Stimulated activated naive CD8-positive, alpha-beta T cell treated with anti-CD3 and anti-CD28 coated beads, Interleukin-15, amount 100 ng/mL, for 72 hours (primary cell): ENCODE data around the gene DNAJC6.

ENCODE experiments used
- ATAC-seq: fragments of 150-1000 bp; cut with Tn5 transposase; 2 replicates; pipeline ENCODE4 v1.10.0; 2021; ENCODE audit warnings: mild to moderate bottlenecking, moderate library complexity
- DNase-seq, 2 donors: peaks; one replicate each; pipeline ENCODE4 v3.0.0; 2021 to 2022
- H3K27ac Mint-ChIP-seq, 2 donors: one replicate each; pipeline ENCODE4 v1.8.0; 2022; ENCODE audit warnings: mild to moderate bottlenecking in 2 of 2, mixed read lengths in 2 of 2, moderate library complexity in 2 of 2
- H3K27me3 Mint-ChIP-seq: one replicate; pipeline ENCODE4 v1.8.0; 2022; ENCODE audit warnings: mixed read lengths
- H3K4me1 Mint-ChIP-seq: one replicate; pipeline ENCODE4 v1.8.0; 2022; ENCODE audit warnings: mild to moderate bottlenecking, mixed read lengths
- H3K4me3 Mint-ChIP-seq, 2 donors: one replicate each; pipeline ENCODE4 v1.8.0; 2022; ENCODE audit warnings: mild to moderate bottlenecking in 2 of 2, mixed read lengths in 2 of 2, moderate library complexity in 1 of 2
- H3K9me3 Mint-ChIP-seq, 2 donors: one replicate each; pipeline ENCODE4 v1.8.0; 2022; ENCODE audit warnings: mixed read lengths in 2 of 2

DNAJC6 gene

DNA sequence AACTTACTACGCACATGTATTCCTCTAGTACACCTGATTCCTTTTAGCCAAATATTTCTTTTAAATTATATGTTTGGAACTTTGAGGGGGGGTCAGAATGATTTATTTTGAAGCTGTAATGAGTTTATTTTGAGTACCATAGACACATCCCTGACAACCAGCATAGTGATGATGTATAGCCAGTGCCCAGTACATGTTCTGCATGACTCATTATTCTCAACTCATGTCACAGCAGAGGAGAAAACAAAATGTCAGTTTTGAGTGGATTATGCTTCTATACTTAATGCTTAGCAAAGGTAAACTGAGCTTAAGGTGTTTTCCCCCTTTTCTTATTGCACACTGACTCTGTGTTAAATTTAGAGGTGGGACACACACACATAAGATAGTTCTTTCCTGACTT, 88.7 kb downstream of the DNAJC6 start:
- ATAC-seq = no peak
- H3K9me3 Mint-ChIP-seq = no peaks in the 10 kb centered on the region
- no peak overlapping the region for H3K4me3 Mint-ChIP-seq
- DNase-seq = no peak
- peaks cover 53% of the 10 kb centered on the region for H3K4me1 Mint-ChIP-seq
- no peaks in the 10 kb centered on the region for H3K27me3 Mint-ChIP-seq
- no peak overlapping the region for H3K27ac Mint-ChIP-seq

DNA sequence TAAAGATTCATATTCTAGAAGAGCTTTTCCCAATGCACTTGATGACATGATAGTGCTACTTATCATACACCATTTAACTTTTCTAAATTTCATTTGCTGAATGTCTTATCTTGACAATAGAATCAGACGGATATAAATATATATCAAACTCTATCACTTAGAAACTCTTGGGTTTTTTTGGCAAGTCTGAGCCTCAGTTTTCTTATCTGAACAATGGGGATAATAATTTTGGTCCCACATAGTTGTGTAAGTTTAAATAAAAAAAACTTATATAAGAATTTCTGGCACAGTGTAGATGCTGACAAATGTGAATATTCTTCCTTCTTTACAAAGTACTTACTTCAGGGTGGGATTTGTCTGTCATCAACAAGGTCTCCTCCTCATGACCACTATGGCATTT, 89.7 kb downstream of the DNAJC6 start:
- DNase-seq (no peak), ATAC-seq (no peak)
- Mint-ChIP-seq H3K4me1 (peaks cover 44% of the 10 kb centered on the region), H3K4me3 (no peak overlapping the region), H3K27ac (no peak overlapping the region), H3K27me3 (no peaks in the 10 kb centered on the region), H3K9me3 (no peaks in the 10 kb centered on the region)

GRCh38 chr1:65401612-65402011, 92.3 kb downstream of the DNAJC6 start:
- H3K4me3 Mint-ChIP-seq = no peak overlapping the region
- no peaks in the 10 kb centered on the region for H3K27me3 Mint-ChIP-seq
- no peak overlapping the region for H3K27ac Mint-ChIP-seq
- no peaks in the 10 kb centered on the region for H3K9me3 Mint-ChIP-seq
- DNase-seq (no peak), ATAC-seq (no peak)
- H3K4me1 Mint-ChIP-seq = peaks cover 19% of the 10 kb centered on the region

DNA sequence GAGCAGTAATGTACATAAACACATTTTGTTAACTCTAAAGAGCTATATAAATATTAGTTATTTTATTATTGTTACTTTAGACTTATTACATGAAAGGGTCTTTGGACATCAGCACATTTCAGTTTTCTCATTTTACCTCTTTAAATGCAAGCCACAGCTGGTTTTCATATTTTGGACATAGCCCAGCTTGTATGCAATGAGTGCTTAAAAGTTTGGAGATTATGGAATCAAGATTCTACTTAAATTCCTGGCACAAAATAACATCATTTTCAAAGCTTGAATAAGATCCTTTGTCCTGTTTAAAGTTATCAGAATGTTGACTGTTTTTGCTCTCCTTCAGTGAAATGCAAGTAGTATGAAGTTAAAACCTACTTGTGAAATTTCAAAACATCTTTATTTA, 95.6 kb downstream of the DNAJC6 start:
- no peaks in the 10 kb centered on the region for H3K27me3 Mint-ChIP-seq
- H3K27ac Mint-ChIP-seq = no peak overlapping the region
- ATAC-seq = no peak

GRCh38 chr1:65407877-65408276, 98.5 kb downstream of the DNAJC6 start:
- Mint-ChIP-seq H3K27ac (no peak overlapping the region), H3K27me3 (no peaks in the 10 kb centered on the region), H3K4me3 (no peak overlapping the region), H3K4me1 (no peaks in the 10 kb centered on the region), H3K9me3 (no peaks in the 10 kb centered on the region)
- no peak for DNase-seq
- no peak for ATAC-seq

More for the DNA sequence above, 95.6 kb downstream of the DNAJC6 start:
- no peaks in the 10 kb centered on the region for H3K4me1 Mint-ChIP-seq
- H3K9me3 Mint-ChIP-seq = no peaks in the 10 kb centered on the region
- H3K4me3 Mint-ChIP-seq = no peak overlapping the region
- no peak for DNase-seq

DNA sequence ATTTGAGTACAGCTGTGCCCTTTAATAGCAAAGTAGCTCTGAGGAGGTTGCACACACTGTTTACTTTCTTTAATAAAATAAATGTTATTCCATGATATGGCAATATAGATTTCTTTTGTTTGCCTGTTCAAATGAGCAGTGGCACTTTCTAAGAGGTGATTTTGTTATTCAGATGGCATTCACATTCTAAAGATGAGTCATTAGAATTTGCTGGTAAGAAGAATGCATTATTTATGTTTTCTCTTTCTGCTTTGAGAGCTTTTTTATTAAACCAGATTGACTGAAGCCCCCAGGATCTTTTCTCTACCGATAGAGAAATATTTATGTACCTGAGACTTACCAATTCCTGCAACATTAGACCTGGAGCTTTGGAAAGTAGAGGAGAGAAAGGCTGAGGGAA, 100.0 kb downstream of the DNAJC6 start:
- DNase-seq (no peak), ATAC-seq (no peak)
- H3K4me3 Mint-ChIP-seq = no peak overlapping the region
- H3K9me3 Mint-ChIP-seq = no peaks in the 10 kb centered on the region
- H3K4me1 Mint-ChIP-seq = no peaks in the 10 kb centered on the region
- H3K27me3 Mint-ChIP-seq = no peaks in the 10 kb centered on the region
- H3K27ac Mint-ChIP-seq = no peak overlapping the region

- Mint-ChIP-seq H3K4me1 (no peaks in the 10 kb centered on the region), H3K27me3 (no peaks in the 10 kb centered on the region), H3K27ac (no peak overlapping the region), H3K4me3 (no peak overlapping the region), H3K9me3 (no peaks in the 10 kb centered on the region)
- no peak for ATAC-seq
- no peak for DNase-seq
Measured at GRCh38 chr1:65409816-65410326, 100.5 kb downstream of the DNAJC6 start.

- Mint-ChIP-seq H3K9me3 (no peaks in the 10 kb centered on the region), H3K27ac (no peak overlapping the region), H3K27me3 (no peaks in the 10 kb centered on the region), H3K4me3 (no peak overlapping the region), H3K4me1 (no peaks in the 10 kb centered on the region)
- DNase-seq = no peak
- no peak for ATAC-seq
Measured at GRCh38 chr1:65412256-65412983, 103.1 kb downstream of the DNAJC6 start.

- Mint-ChIP-seq H3K4me1 (no peaks in the 10 kb centered on the region), H3K27ac (no peak overlapping the region), H3K4me3 (no peak overlapping the region), H3K27me3 (no peaks in the 10 kb centered on the region), H3K9me3 (no peaks in the 10 kb centered on the region)
- no peak for ATAC-seq
- DNase-seq = no peak
Measured at GRCh38 chr1:65412984-65413375, 103.6 kb downstream of the DNAJC6 start.

- H3K4me1 Mint-ChIP-seq = peaks cover 9% of the 10 kb centered on the region
- DNase-seq = no peak
- H3K27me3 Mint-ChIP-seq = no peaks in the 10 kb centered on the region
Measured at GRCh38 chr1:65414538-65414937, 105.2 kb downstream of the DNAJC6 start.

DNA sequence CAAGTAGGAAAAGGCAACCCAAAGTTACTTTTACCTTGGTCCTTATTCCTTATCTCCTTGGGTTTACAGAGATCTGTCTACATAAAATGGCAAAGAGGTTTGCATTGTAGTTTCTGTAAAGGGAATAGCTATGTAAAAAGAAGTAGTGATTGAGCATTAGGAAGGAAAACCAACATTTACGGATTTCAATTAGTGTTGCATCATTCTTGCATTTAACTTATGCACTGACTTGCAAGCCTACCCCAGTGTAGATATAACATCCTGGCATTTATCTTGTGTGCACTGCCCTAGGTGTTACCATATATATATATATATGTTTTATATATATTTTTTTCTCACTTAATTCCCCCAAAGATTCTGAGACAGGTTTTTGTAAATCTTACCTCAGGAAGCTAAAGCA, 107.4 kb downstream of the DNAJC6 start:
- DNase-seq = no peak
- peak overlapping the region in 1 of 2 donors; percentile 56 for H3K27ac Mint-ChIP-seq
- no peaks in the 10 kb centered on the region for H3K9me3 Mint-ChIP-seq
- no peak for ATAC-seq
- H3K27me3 Mint-ChIP-seq = no peaks in the 10 kb centered on the region
- no peak overlapping the region for H3K4me3 Mint-ChIP-seq
- H3K4me1 Mint-ChIP-seq = peaks cover 13% of the 10 kb centered on the region

More at GRCh38 chr1:65414538-65414937, 105.2 kb downstream of the DNAJC6 start:
- H3K9me3 Mint-ChIP-seq = no peaks in the 10 kb centered on the region
- H3K4me3 Mint-ChIP-seq = no peak overlapping the region
- H3K27ac Mint-ChIP-seq = no peak overlapping the region
- ATAC-seq = no peak

DNA sequence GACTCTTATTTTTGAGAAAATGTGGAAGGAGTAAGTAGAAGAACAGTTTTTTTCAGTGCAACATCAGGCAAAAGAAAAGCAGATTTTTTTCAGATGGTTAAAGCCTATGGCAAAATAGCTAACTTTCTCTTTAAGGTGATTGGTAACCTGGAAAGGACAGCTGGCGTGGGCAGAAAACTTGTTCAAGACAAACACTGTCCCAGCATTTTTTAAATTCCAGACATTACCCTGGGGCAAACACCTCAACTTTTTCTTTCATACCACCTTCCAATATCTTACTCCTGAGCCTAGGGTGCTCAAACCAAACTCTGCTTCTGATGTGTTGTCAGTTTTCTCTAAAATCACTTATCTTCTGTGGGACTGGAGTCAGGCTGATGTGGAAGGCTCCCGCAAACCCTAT, 108.4 kb downstream of the DNAJC6 start:
- Mint-ChIP-seq H3K27me3 (no peaks in the 10 kb centered on the region), H3K9me3 (no peaks in the 10 kb centered on the region), H3K27ac (no peak overlapping the region), H3K4me3 (no peak overlapping the region), H3K4me1 (peaks cover 13% of the 10 kb centered on the region)
- DNase-seq = no peak
- ATAC-seq = no peak

- DNase-seq (no peak), ATAC-seq (no peak)
- Mint-ChIP-seq H3K27ac (no peak overlapping the region), H3K4me1 (peaks cover 13% of the 10 kb centered on the region), H3K9me3 (no peaks in the 10 kb centered on the region), H3K4me3 (no peak overlapping the region), H3K27me3 (no peaks in the 10 kb centered on the region)
Measured at GRCh38 chr1:65418522-65419185, 109.3 kb downstream of the DNAJC6 start.

GRCh38 chr1:65419681-65420589, 110.6 kb downstream of the DNAJC6 start:
- H3K27me3 Mint-ChIP-seq = no peaks in the 10 kb centered on the region
- H3K27ac Mint-ChIP-seq = peak overlapping the region; percentile 65 to 96
- peak; percentile 99 for DNase-seq
- ATAC-seq = peak; percentile 95
- H3K4me3 Mint-ChIP-seq = no peak overlapping the region
- H3K9me3 Mint-ChIP-seq = no peaks in the 10 kb centered on the region
- H3K4me1 Mint-ChIP-seq = peaks cover 13% of the 10 kb centered on the region

DNA sequence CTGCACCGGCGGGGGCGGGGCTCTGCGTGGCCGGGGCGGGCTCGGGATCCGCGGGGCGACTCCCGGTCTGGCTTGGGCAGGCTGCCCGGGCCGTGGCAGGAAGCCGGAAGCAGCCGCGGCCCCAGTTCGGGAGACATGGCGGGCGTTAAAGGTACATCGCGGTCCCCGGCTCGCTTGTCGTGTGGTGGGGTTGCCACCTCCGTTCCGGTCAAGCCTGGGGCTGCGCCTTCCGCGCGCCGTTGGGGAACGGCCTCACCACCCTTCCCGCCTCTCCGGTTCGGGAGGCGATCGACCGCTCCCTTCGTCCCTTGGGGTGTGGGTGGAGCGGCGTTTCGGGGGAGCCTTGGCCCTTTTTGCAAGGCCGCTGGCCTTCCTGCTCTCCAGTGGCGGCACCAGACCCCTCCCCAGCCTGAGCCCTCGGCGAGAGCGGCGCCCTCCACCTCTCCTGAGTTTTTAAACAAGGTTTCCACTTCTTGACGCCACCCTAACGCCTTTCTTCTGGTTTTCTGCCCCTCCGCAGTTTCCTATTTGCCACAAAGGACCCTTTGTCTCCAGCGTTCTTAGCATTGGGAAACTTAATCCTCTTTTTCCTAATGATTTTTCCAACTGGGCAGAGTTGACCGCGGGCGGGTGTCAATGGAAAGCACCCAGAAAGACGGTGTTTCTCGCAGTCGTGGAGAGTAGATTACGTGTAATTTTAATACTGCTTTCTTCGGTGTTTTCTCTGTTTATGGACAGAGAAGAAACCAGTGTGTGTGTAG, 111.4 kb downstream of the DNAJC6 start, which contains the start of the genes LEPR and LEPROT:
Gene LEPR (plus strand): TSS at position 79 of the 761 bp plus-strand sequence. CDS start 144,898 bp downstream, outside the sequence.
Gene LEPROT (plus strand): TSS at position 79 of the 761 bp plus-strand sequence. CDS start 57 bp downstream, at position 136.
- Mint-ChIP-seq H3K4me3 (no peak within 1 kb of the TSS), H3K27me3 (no peaks in the 10 kb centered on the region), H3K27ac (peak within 1 kb of the TSS; percentile 65 to 96), H3K9me3 (no peaks in the 10 kb centered on the region), H3K4me1 (peaks cover 13% of the 10 kb centered on the region)
- ATAC-seq = peak; percentile 10
- no peak for DNase-seq
